GM18951 (cell line): Measurements from ENCODE around the gene CHD6.

Source experiments
- POLR2A ChIP-seq: IDR thresholded peaks from 4 replicates; pipeline ENCODE4 v1.6.1; 2011; ENCODE audit warnings: mild to moderate bottlenecking; ENCODE audit not compliant: insufficient read length, insufficient read depth; ENCODE audit errors: extremely low read depth
- in situ Hi-C: fragments of 300-500 bp; cut with MboI; formaldehyde crosslinking; loops from one replicate; pipeline ENCODE4 v1.12.0; 2022; ENCODE audit warnings: low sequenced_read_pairs, mixed read lengths, inconsistent platforms; ENCODE audit not compliant: unreplicated experiment

Gene CHD6

GRCh38 chr20:41403604-41404003, 214.6 kb downstream of the CHD6 start:
- in situ Hi-C loops = no loop called here
- TF ChIP-seq POLR2A = no peak

- no peak for TF ChIP-seq POLR2A
- in situ Hi-C loops = no loop called here
These were observed 219.8 kb downstream of the CHD6 start for GRCh38 chr20:41398408-41398807.

DNA sequence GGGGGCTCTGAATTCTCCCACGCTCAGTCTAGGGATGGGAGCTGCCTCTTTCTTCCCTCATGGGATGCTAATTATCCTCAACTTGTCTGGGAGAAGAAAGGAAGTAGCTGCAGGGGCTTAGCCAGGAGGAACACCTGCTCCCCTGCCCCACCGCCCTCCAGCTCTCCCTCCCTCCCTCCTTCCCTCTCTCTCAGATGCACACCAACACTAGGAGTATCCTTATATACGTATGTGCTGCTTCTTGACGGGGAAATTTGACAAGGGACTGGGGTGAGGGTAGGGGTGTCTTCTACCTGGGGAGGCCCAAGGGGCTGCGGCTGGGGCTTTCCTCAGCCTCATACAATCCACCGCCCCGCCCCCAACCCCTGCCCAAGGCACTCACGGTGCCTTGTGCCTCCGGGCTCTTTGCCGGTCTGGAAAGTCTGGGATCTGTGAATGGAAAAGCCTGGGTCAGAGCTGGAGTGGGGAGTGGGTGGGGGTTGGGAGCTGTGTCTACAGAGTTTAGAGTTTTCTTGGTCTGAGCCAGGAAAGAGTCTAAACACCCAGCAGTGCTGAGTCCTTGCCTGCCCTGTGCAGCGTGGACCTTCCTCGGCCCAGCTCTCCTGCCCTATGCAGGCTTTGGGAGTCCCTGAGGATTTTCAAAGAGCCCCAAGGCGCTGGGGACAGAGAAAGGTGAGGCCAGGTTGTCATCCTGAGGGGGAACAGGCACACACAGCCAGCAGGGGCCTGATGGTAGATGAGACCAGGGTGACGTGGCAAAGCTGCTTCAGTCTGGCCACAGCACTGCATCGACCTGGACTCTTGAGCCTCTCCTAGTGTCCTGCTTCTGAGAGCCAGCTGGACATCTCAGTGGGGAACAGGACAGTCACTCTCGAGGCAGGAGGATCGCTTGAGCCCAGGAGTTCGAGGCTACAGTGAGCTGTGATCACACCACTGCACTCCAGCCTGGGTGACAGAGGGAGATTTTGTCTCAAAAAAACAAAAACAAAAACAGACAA, 222.2 kb downstream of the CHD6 start:
- in situ Hi-C loops = no loop called here
- TF ChIP-seq POLR2A = no peak

GRCh38 chr20:41394931-41395666, 223.1 kb downstream of the CHD6 start:
- in situ Hi-C loops = no loop called here
- TF ChIP-seq POLR2A = no peak

GRCh38 chr20:41394081-41394480, 224.1 kb downstream of the CHD6 start:
- in situ Hi-C loops = no loop called here
- TF ChIP-seq POLR2A = no peak

DNA sequence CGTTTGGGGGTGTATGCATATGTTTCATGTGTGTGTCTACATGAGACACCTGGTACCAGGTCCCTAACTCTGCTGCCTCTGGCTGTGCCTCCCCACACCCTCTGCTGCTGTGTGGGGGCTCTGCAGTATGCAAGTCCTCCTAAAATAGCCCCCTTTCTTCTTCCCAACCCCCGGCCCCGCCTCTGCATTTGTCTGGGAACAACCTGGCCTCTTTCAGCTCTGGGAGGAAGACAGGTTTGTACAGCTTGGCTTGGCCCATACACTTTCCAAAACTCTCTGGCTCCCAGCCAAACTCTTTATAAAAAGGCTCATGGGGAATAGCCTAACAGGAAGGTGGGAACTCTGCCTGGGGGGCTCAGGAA, 224.5 kb downstream of the CHD6 start:
- in situ Hi-C loops = no loop called here
- no peak for TF ChIP-seq POLR2A

- in situ Hi-C loops = no loop called here
These were observed 225.1 kb downstream of the CHD6 start for GRCh38 chr20:41392871-41393704.

DNA sequence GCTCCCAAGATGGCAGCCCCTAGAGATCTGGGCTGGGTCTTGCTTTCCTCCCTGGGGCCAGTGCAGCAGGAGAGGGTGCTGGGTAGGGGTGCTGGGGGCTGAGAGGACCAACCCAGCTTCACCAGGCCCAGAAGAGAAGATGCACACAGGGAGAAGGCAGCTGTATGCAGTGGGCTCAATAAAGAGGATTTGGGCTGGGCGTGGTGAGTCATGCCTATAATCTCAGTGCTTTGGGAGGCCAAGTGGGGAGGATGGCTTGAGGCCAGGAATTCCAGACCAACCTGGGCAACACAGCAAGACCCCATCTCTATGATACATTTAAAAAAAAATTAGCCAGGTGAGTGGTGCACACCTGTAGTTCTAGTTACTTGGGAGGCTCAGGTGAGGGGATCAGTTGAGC, 225.9 kb downstream of the CHD6 start:
- no peak for TF ChIP-seq POLR2A
- in situ Hi-C loops = no loop called here

More at GRCh38 chr20:41392871-41393704, 225.1 kb downstream of the CHD6 start:
- no peak for TF ChIP-seq POLR2A

GRCh38 chr20:41391587-41392001, 226.6 kb downstream of the CHD6 start:
- in situ Hi-C loops = no loop called here
- TF ChIP-seq POLR2A = no peak

GRCh38 chr20:41390889-41391288, 227.3 kb downstream of the CHD6 start:
- TF ChIP-seq POLR2A = no peak
- in situ Hi-C loops = no loop called here

GRCh38 chr20:41387444-41387851, 230.7 kb downstream of the CHD6 start:
- no peak for TF ChIP-seq POLR2A

GRCh38 chr20:41386502-41387427, 231.4 kb downstream of the CHD6 start:
- TF ChIP-seq POLR2A = no peak
- in situ Hi-C loops = no loop called here

More at GRCh38 chr20:41387444-41387851, 230.7 kb downstream of the CHD6 start:
- in situ Hi-C loops = no loop called here
